Glutamatergic neuron (in vitro differentiated cells): ENCODE measurements around the gene PCGF5. TPM values are rescaled to one million over a fixed set of nuclear protein-coding genes. Genes with fewer than 3 reads are reported as not detected.
"Not testable (repeated sequence)": the region's sequence is repeated elsewhere in the genome, so short reads cannot be mapped to it uniquely, and the experiment has no call there.

Experiments
- DNase-seq: peaks from one replicate; pipeline ENCODE4 v3.0.0; 2022
- H3K27ac Mint-ChIP-seq: one replicate; pipeline ENCODE4 v1.8.0; 2020; ENCODE audit warnings: mild to moderate bottlenecking, mixed read lengths, inconsistent platforms; ENCODE audit not compliant: unreplicated experiment
- H3K27me3 Mint-ChIP-seq: one replicate; pipeline ENCODE4 v1.8.0; 2020; ENCODE audit warnings: mild to moderate bottlenecking, moderate library complexity, mixed read lengths, inconsistent platforms; ENCODE audit not compliant: unreplicated experiment
- H3K36me3 Mint-ChIP-seq: one replicate; pipeline ENCODE4 v1.8.0; 2020; ENCODE audit warnings: mild to moderate bottlenecking, mixed read lengths, inconsistent platforms; ENCODE audit not compliant: unreplicated experiment
- H3K4me1 Mint-ChIP-seq: one replicate; pipeline ENCODE4 v1.8.0; 2020; ENCODE audit warnings: mild to moderate bottlenecking, low read depth, mixed read lengths, inconsistent platforms; ENCODE audit not compliant: unreplicated experiment
- H3K4me3 Mint-ChIP-seq: one replicate; pipeline ENCODE4 v1.8.0; 2020; ENCODE audit warnings: mild to moderate bottlenecking, mixed read lengths, inconsistent platforms; ENCODE audit not compliant: unreplicated experiment
- H3K9me3 Mint-ChIP-seq: one replicate; pipeline ENCODE4 v1.8.0; 2020; ENCODE audit warnings: mild to moderate bottlenecking, moderate library complexity, mixed read lengths, inconsistent platforms; ENCODE audit not compliant: unreplicated experiment
- total RNA-seq: library from RNA; stranded (reverse); fragmentation: NEBNext Ultra II Directional; extraction: Animal tissue kit (Norgen Biotek cat#: 25700); gene quantifications from one replicate; pipeline ENCODE4 v1.2.1, GENCODE V29; 2021; ENCODE audit not compliant: unreplicated experiment
- TF ChIP-seq, protein P1 (sequence below): fragments of 200-600 bp; sonication (generic); IDR thresholded peaks from one replicate; pipeline ENCODE4 v1.5.0; 2021; ENCODE audit not compliant: partially characterized antibody, unreplicated experiment

Gene PCGF5
- total RNA-seq, 1 donor from 2014 or later, result 3.0 TPM

- no peak overlapping the region for H3K4me3 Mint-ChIP-seq
- TF ChIP-seq, protein P1, sequence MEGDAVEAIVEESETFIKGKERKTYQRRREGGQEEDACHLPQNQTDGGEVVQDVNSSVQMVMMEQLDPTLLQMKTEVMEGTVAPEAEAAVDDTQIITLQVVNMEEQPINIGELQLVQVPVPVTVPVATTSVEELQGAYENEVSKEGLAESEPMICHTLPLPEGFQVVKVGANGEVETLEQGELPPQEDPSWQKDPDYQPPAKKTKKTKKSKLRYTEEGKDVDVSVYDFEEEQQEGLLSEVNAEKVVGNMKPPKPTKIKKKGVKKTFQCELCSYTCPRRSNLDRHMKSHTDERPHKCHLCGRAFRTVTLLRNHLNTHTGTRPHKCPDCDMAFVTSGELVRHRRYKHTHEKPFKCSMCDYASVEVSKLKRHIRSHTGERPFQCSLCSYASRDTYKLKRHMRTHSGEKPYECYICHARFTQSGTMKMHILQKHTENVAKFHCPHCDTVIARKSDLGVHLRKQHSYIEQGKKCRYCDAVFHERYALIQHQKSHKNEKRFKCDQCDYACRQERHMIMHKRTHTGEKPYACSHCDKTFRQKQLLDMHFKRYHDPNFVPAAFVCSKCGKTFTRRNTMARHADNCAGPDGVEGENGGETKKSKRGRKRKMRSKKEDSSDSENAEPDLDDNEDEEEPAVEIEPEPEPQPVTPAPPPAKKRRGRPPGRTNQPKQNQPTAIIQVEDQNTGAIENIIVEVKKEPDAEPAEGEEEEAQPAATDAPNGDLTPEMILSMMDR, result peak; percentile 87
- no peaks in the 10 kb centered on the region for H3K9me3 Mint-ChIP-seq
- peak; percentile 24 for DNase-seq
- H3K27ac Mint-ChIP-seq, result no peak overlapping the region
- H3K36me3 Mint-ChIP-seq, result no peaks in the 10 kb centered on the region
- H3K27me3 Mint-ChIP-seq, result no peaks in the 10 kb centered on the region
- H3K4me1 Mint-ChIP-seq, result no peaks in the 10 kb centered on the region
Observed at GRCh38 chr10:91251430-91252056, 31.1 kb downstream of the PCGF5 start.

DNA sequence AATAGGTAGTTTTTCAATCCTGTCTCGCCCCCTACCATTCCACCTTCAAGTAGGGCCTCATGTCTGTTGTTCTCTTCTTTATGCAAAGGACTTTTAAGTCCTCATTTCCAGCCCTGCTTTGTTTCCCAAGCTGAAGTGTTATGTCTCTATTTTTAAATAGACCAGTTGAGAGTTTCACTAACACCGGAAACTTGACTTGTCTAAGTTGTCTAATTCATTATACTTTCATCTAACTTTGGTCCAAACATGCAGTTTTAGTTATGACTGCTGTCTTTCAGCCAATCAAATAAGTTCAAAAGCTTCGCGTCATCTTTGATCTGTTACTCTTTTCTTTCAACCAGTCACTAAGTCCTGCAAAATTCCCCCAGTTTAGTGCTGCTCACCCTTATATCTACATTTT is 32.8 kb downstream of the PCGF5 start:
- H3K27ac Mint-ChIP-seq, result no peak overlapping the region
- no peak for DNase-seq
- TF ChIP-seq, protein P1, result no peak
- no peaks in the 10 kb centered on the region for H3K4me1 Mint-ChIP-seq
- H3K4me3 Mint-ChIP-seq, result no peak overlapping the region
- no peaks in the 10 kb centered on the region for H3K36me3 Mint-ChIP-seq
- no peaks in the 10 kb centered on the region for H3K27me3 Mint-ChIP-seq
- H3K9me3 Mint-ChIP-seq, result no peaks in the 10 kb centered on the region

GRCh38 chr10:91257310-91257709 is 36.8 kb downstream of the PCGF5 start:
- Mint-ChIP-seq H3K36me3 (no peaks in the 10 kb centered on the region), H3K27ac (no peak overlapping the region), H3K4me3 (no peak overlapping the region), H3K27me3 (no peaks in the 10 kb centered on the region), H3K4me1 (no peaks in the 10 kb centered on the region), H3K9me3 (no peaks in the 10 kb centered on the region)
- TF ChIP-seq, protein P1, result no peak
- no peak for DNase-seq

DNA sequence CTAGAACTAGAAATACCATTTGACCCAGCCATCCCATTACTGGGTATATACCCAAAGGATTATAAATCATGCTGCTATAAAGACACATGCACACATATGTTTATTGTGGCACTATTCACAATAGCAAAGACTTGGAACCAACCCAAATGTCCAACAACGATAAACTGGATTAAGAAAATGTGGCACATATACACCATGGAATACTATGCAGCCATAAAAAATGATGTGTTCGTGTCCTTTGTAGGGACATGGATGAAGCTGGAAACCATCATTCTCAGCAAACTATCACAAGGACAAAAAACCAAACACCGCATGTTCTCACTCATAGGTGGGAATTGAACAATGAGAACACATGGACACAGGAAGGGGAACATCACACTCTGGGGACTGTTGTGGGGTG is 40.0 kb downstream of the PCGF5 start:
- not testable (repeated sequence) for H3K4me1 Mint-ChIP-seq, H3K27me3 Mint-ChIP-seq, H3K4me3 Mint-ChIP-seq, H3K9me3 Mint-ChIP-seq, DNase-seq, H3K27ac Mint-ChIP-seq, H3K36me3 Mint-ChIP-seq

DNA sequence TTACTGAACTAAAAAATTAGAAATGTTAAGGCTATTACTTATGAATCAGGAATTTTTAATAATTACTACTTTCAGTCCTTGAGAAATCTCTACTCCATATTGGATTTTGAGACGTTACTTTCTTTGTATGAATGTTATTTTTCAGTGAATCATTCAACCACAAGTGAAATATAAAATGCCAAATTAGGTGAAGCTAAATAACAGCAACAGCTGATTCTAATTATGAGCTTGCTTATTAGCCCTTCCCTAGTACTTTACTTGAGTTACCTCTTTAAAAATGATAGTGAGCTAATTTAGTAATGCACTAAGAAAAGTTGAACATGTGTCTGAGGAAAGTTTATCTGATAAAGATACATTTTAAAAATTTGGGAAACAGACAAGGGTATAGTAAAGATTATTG is 51.4 kb downstream of the PCGF5 start:
- TF ChIP-seq, protein P1, result no peak
- no peaks in the 10 kb centered on the region for H3K36me3 Mint-ChIP-seq
- H3K4me3 Mint-ChIP-seq, result no peak overlapping the region
- DNase-seq, result no peak
- H3K4me1 Mint-ChIP-seq, result no peaks in the 10 kb centered on the region
- no peaks in the 10 kb centered on the region for H3K9me3 Mint-ChIP-seq
- no peaks in the 10 kb centered on the region for H3K27me3 Mint-ChIP-seq
- H3K27ac Mint-ChIP-seq, result no peak overlapping the region
